HepG2 (cell line): ENCODE measurements around the gene SP5. TPM values are rescaled to one million over a fixed set of nuclear protein-coding genes. Genes with fewer than 3 reads are reported as not detected.

Experiments
- DR1 ChIP-seq: sonication (generic); formaldehyde crosslinking; IDR thresholded peaks from 2 replicates; pipeline ENCODE4 v1.8.0; 2021; ENCODE audit warnings: mild to moderate bottlenecking, missing genetic modification reagents, inconsistent platforms
- ETV6 ChIP-seq: sonication (generic); formaldehyde crosslinking; conservative IDR thresholded peaks from 2 replicates; pipeline ENCODE4 v1.4.0; 2020; ENCODE audit warnings: missing genetic modification reagents
- HDAC2 ChIP-seq: sonication (generic); formaldehyde crosslinking; IDR thresholded peaks from 2 replicates; pipeline ENCODE4 v1.4.0; 2020; ENCODE audit warnings: missing genetic modification reagents
- HIVEP1 ChIP-seq: sonication (generic); formaldehyde crosslinking; IDR thresholded peaks from 2 replicates; pipeline ENCODE4 v1.4.0; 2020; ENCODE audit warnings: mild to moderate bottlenecking, missing genetic modification reagents
- KDM4B ChIP-seq: sonication (generic); formaldehyde crosslinking; IDR thresholded peaks from 2 replicates; pipeline ENCODE4 v1.4.0; 2020; ENCODE audit warnings: missing genetic modification reagents
- KMT2A ChIP-seq: sonication (generic); formaldehyde crosslinking; IDR thresholded peaks from 2 replicates; pipeline ENCODE4 v1.4.0; 2020; ENCODE audit warnings: missing genetic modification reagents
- MXD1 ChIP-seq: sonication (generic); formaldehyde crosslinking; IDR thresholded peaks from 2 replicates; pipeline ENCODE4 v1.4.0; 2020; ENCODE audit warnings: mild to moderate bottlenecking, missing genetic modification reagents
- NR2C2 ChIP-seq: sonication (generic); formaldehyde crosslinking; IDR thresholded peaks from 2 replicates; pipeline ENCODE4 v1.4.0; 2020; ENCODE audit warnings: missing genetic modification reagents, mild to moderate bottlenecking, moderate library complexity, borderline replicate concordance
- PAWR ChIP-seq: sonication (generic); formaldehyde crosslinking; IDR thresholded peaks from 2 replicates; pipeline ENCODE4 v1.4.0; 2020; ENCODE audit warnings: missing genetic modification reagents, mild to moderate bottlenecking, borderline replicate concordance
- PCBP2 ChIP-seq: fragments of 200-400 bp; formaldehyde crosslinking; optimal IDR thresholded peaks from 2 replicates; pipeline ENCODE3; 2018; ENCODE audit warnings: low read length, low read depth; ENCODE audit not compliant: poor library complexity, severe bottlenecking
- POLR2AphosphoS5 ChIP-seq: IDR thresholded peaks from 2 replicates; pipeline ENCODE4 v1.6.1; 2012; ENCODE audit warnings: low read depth, low read length
- SKI ChIP-seq: fragments of 450-650 bp; IDR thresholded peaks from one replicate; pipeline ENCODE4 v1.6.1; 2018; ENCODE audit warnings: mild to moderate bottlenecking; ENCODE audit not compliant: partially characterized antibody
- SP1 ChIP-seq, 2 experiments: fragments of 450-650 bp in 1 of 2; sonication (generic) in 1 of 2; formaldehyde crosslinking in 1 of 2; IDR thresholded peaks; 2 replicates each; pipeline versions ENCODE4 v1.4.0 to v1.6.1; 2016 to 2020; ENCODE audit warnings: missing genetic modification reagents in 1 of 2
- ZMYM2 ChIP-seq: sonication (generic); formaldehyde crosslinking; IDR thresholded peaks from 2 replicates; pipeline ENCODE4 v1.8.0; 2022; ENCODE audit warnings: mild to moderate bottlenecking, missing genetic modification reagents
- ZNF331 ChIP-seq: sonication (generic); formaldehyde crosslinking; IDR thresholded peaks from 2 replicates; pipeline ENCODE4 v1.4.0; 2020; ENCODE audit warnings: missing genetic modification reagents
- ZNF383 ChIP-seq: sonication (generic); formaldehyde crosslinking; IDR thresholded peaks from 2 replicates; pipeline ENCODE4 v1.4.0; 2020; ENCODE audit warnings: missing genetic modification reagents, mild to moderate bottlenecking, borderline replicate concordance
- ZNF557 ChIP-seq: sonication (generic); formaldehyde crosslinking; IDR thresholded peaks from 2 replicates; pipeline ENCODE4 v1.4.0; 2020; ENCODE audit warnings: missing genetic modification reagents
- ZNF777 ChIP-seq: sonication (generic); formaldehyde crosslinking; IDR thresholded peaks from 2 replicates; pipeline ENCODE4 v1.4.0; 2020; ENCODE audit warnings: missing genetic modification reagents
- ZNF788 ChIP-seq: sonication (generic); formaldehyde crosslinking; IDR thresholded peaks from 2 replicates; pipeline ENCODE4 v1.5.0; 2020; ENCODE audit warnings: mild to moderate bottlenecking, missing genetic modification reagents, borderline replicate concordance
- ZNF800 ChIP-seq: sonication (generic); formaldehyde crosslinking; IDR thresholded peaks from 2 replicates; pipeline ENCODE4 v1.4.0; 2020; ENCODE audit warnings: missing genetic modification reagents
- polyA plus RNA-seq, 8 experiments: library from polyadenylated mRNA; depleted of rRNA in 3 of 8; stranded (reverse) in 7 of 8; unstranded in 1 of 8; fragments of >200 nt; fragmentation: Illumina TruSeq in 4 of 8; extraction: Trizol in 4 of 8; gene quantifications; 2 replicates each; pipeline versions ENCODE4 v1.2.1 to v1.2.3, GENCODE V29; 2011 to 2016; ENCODE audit warnings: low read depth in 4 of 8, missing spikeins in 1 of 8, mixed read lengths in 1 of 8; ENCODE audit not compliant: insufficient read depth in 1 of 8
- total RNA-seq, 5 experiments: library from RNA; depleted of rRNA; stranded (reverse); fragments of >200 nt; fragmentation: Illumina TruSeq; extraction: Trizol; gene quantifications; 2 replicates each; pipeline ENCODE4 v1.2.3, GENCODE V29; 2016; ENCODE audit warnings: low read depth in 1 of 5
- TF ChIP-seq, protein P1 (sequence below): sonication (generic); formaldehyde crosslinking; IDR thresholded peaks from 2 replicates; pipeline ENCODE4 v1.5.0; 2020; ENCODE audit warnings: mild to moderate bottlenecking, low read depth, missing genetic modification reagents, borderline replicate concordance
- TF ChIP-seq, protein P2 (sequence below): sonication (generic); formaldehyde crosslinking; IDR thresholded peaks from 2 replicates; pipeline ENCODE4 v1.4.0; 2020; ENCODE audit warnings: missing genetic modification reagents
- TF ChIP-seq, protein P3 (sequence below): sonication (generic); formaldehyde crosslinking; IDR thresholded peaks from 2 replicates; pipeline ENCODE4 v1.5.0; 2020; ENCODE audit warnings: missing genetic modification reagents, mild to moderate bottlenecking, borderline replicate concordance

Gene SP5
- total and polyA plus RNA-seq, 2 of the 13 experiments (the other 11 are each of a cell fraction or from before 2014, with no cell fraction given), result 50.8 to 119 TPM

GRCh38 chr2:170711774-170712652 lies 3.1 kb upstream of the SP5 start (continued):
- TF ChIP-seq PCBP2 (no peak), HIVEP1 (CRISPR knock-in tag) (peak; percentile 96), ZNF331 (peak; percentile 59; the same call in 1 of the 2 replicates), NR2C2 (CRISPR knock-in tag) (peak; percentile 85), ETV6 (CRISPR knock-in tag) (peak; percentile 66), HDAC2 (peak; percentile 91), ZNF788 (CRISPR knock-in tag) (peak; percentile 83; the same call in 1 of the 2 replicates), ZMYM2 (peak; percentile 73; the same call in 1 of the 2 replicates), SP1 (IDR thresholded peaks at IDR 0.05) (no peak), SP1 (CRISPR knock-in tag; IDR thresholded peaks at IDR 0.05) (peak; percentile 25), ZNF383 (CRISPR knock-in tag) (no peak), SKI (peak; percentile 87), DR1 (peak; percentile 77; the same call in 1 of the 2 replicates), POLR2AphosphoS5 (peak; percentile 75), KDM4B (peak; percentile 73), ZNF557 (no peak; the same call in 1 of the 2 replicates), PAWR (CRISPR knock-in tag) (no peak), KMT2A (peak; percentile 87), MXD1 (peak; percentile 82), ZNF800 (CRISPR knock-in tag) (peak; percentile 53; the same call in 1 of the 2 replicates), ZNF777 (CRISPR knock-in tag) (peak; percentile 56; the same call in 1 of the 2 replicates)
- TF ChIP-seq, protein P1, sequence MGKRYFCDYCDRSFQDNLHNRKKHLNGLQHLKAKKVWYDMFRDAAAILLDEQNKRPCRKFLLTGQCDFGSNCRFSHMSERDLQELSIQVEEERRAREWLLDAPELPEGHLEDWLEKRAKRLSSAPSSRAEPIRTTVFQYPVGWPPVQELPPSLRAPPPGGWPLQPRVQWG (CRISPR knock-in tag), result no peak
- TF ChIP-seq, protein P2, sequence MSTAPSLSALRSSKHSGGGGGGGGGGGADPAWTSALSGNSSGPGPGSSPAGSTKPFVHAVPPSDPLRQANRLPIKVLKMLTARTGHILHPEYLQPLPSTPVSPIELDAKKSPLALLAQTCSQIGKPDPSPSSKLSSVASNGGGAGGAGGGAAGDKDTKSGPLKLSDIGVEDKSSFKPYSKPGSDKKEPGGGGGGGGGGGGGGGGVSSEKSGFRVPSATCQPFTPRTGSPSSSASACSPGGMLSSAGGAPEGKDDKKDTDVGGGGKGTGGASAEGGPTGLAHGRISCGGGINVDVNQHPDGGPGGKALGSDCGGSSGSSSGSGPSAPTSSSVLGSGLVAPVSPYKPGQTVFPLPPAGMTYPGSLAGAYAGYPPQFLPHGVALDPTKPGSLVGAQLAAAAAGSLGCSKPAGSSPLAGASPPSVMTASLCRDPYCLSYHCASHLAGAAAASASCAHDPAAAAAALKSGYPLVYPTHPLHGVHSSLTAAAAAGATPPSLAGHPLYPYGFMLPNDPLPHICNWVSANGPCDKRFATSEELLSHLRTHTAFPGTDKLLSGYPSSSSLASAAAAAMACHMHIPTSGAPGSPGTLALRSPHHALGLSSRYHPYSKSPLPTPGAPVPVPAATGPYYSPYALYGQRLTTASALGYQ (CRISPR knock-in tag), result peak; percentile 99
- TF ChIP-seq, protein P3, sequence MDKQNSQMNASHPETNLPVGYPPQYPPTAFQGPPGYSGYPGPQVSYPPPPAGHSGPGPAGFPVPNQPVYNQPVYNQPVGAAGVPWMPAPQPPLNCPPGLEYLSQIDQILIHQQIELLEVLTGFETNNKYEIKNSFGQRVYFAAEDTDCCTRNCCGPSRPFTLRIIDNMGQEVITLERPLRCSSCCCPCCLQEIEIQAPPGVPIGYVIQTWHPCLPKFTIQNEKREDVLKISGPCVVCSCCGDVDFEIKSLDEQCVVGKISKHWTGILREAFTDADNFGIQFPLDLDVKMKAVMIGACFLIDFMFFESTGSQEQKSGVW (CRISPR knock-in tag), result no peak; the same call in 1 of the 2 replicates
